K562 (cell line): ENCODE results near the gene PCSK2. TPM values are rescaled to one million over a fixed set of nuclear protein-coding genes. Genes with fewer than 3 reads are reported as not detected.

ENCODE experiments used
- ATAC-seq: fragments of 200-7000 bp; cut with Tn5 transposase; 3 replicates; pipeline ENCODE4 v1.9.1; 2020; ENCODE audit warnings: moderate library complexity
- BruUV-seq: library from RNA; stranded (reverse); fragments of 400-500 nt; replicated peaks from 2 replicates; lab custom pipeline; 2021; lab: Mats Ljungman, UMichigan
- CTCF ChIA-PET: fragments of 300-600 bp; formaldehyde crosslinking; extraction: SDS; loops from one replicate; lab custom pipeline; 2021; ENCODE audit warnings: low intra/inter-chr PET ratio; lab: Yijun Ruan, JAX
- POLR2A ChIA-PET: fragments of 300-600, 350-650 bp; sonication (Branson Sonifier 250); formaldehyde crosslinking; extraction: SDS; loops from one replicate; lab custom pipeline; 2021; ENCODE audit warnings: antibody characterized with exemption, inconsistent platforms; lab: Yijun Ruan, JAX
- DNase-seq, 4 experiments: peaks; one replicate each; pipeline versions ENCODE4 v3.0.0 to v3.0.0-alpha.2; 2011 to 2018; ENCODE audit warnings: low spot score in 3 of 4, mixed read lengths in 3 of 4; ENCODE audit errors: extremely low read depth in 1 of 4
- FAIRE-seq: peaks from 2 replicates; lab custom pipeline; 2011; peaks lifted over from hg19 to GRCh38; lab: Jason Lieb, UNC
- H2AFZ ChIP-seq: 2 replicates; pipeline ENCODE4 v1.6.0; 2011; ENCODE audit warnings: low read depth, low read length, control low read depth, inconsistent platforms
- H3K27ac ChIP-seq: fragments of 200-600 bp; 3 replicates; pipeline ENCODE4 v1.8.0; 2011; ENCODE audit warnings: low read depth, mild to moderate bottlenecking, control low read depth, inconsistent platforms, low read length, moderate library complexity, mixed read lengths; ENCODE audit errors: extremely low read depth
- H3K27me3 ChIP-seq, 2 experiments: fragments of 300-600 bp in 1 of 2; 2 replicates in 1 of 2; 3 replicates in 1 of 2; pipeline versions ENCODE4 v1.6.0 to v1.8.0; 2011; ENCODE audit warnings: inconsistent platforms in 2 of 2, low read length in 2 of 2, mild to moderate bottlenecking in 1 of 2, mixed read lengths in 1 of 2, moderate library complexity in 1 of 2; ENCODE audit not compliant: control insufficient read depth in 2 of 2, insufficient read depth in 2 of 2
- H3K36me3 ChIP-seq: fragments of 300-600 bp; 3 replicates; pipeline ENCODE4 v1.8.0; 2011; ENCODE audit warnings: mild to moderate bottlenecking, low read length, inconsistent platforms; ENCODE audit not compliant: control insufficient read depth, insufficient read depth
- H3K4me1 ChIP-seq, 2 experiments: fragments of 200-600 bp in 1 of 2; replicated peaks in 1 of 2; 2 replicates in 1 of 2; 3 replicates in 1 of 2; pipeline versions ENCODE4 v1.5.1 to v1.8.0; 2011; ENCODE audit warnings: inconsistent platforms in 2 of 2, low read length in 2 of 2, mild to moderate bottlenecking in 1 of 2, mixed read lengths in 1 of 2, moderate library complexity in 1 of 2; ENCODE audit not compliant: control insufficient read depth in 2 of 2, insufficient read depth in 2 of 2
- H3K4me2 ChIP-seq: 2 replicates; pipeline ENCODE4 v1.6.1; 2011; ENCODE audit warnings: low read length, control low read depth, inconsistent platforms, mixed read lengths; ENCODE audit not compliant: insufficient read depth
- H3K4me3 ChIP-seq: fragments of 200-600 bp; sonication (generic), shearing (Covaris generic); 2 replicates; pipeline ENCODE4 v1.5.1; 2016; ENCODE audit warnings: control low read depth, inconsistent platforms
- H3K79me2 ChIP-seq: fragments of 200-600 bp; 3 replicates; pipeline ENCODE4 v1.8.0; 2011; ENCODE audit warnings: low read length, inconsistent platforms; ENCODE audit not compliant: control insufficient read depth, insufficient read depth
- H3K9ac ChIP-seq, 2 experiments: 2 replicates each; pipeline versions ENCODE4 v1.6.0 to v1.6.1; 2011; ENCODE audit warnings: low read depth in 2 of 2, low read length in 2 of 2, control low read depth in 1 of 2, inconsistent platforms in 1 of 2, mild to moderate bottlenecking in 1 of 2, mixed read lengths in 1 of 2; ENCODE audit not compliant: insufficient read depth in 1 of 2
- H3K9me1 ChIP-seq: one replicate; pipeline ENCODE4 v1.6.0; 2011; ENCODE audit warnings: inconsistent platforms, mild to moderate bottlenecking, low read length, moderate library complexity; ENCODE audit not compliant: control insufficient read depth, insufficient read depth
- H3K9me3 ChIP-seq: replicated peaks from 2 replicates; pipeline ENCODE4 v1.5.1; 2011; ENCODE audit warnings: low read depth, low read length, inconsistent platforms; ENCODE audit not compliant: control insufficient read depth, insufficient read depth
- H4K20me1 ChIP-seq: replicated peaks from 2 replicates; pipeline ENCODE4 v1.6.1; 2011; ENCODE audit warnings: low read length, inconsistent platforms, mixed read lengths; ENCODE audit not compliant: control insufficient read depth, insufficient read depth
- EZH2 ChIP-seq: IDR thresholded peaks from 2 replicates; pipeline ENCODE4 v1.6.1; 2012; ENCODE audit warnings: low read depth, mild to moderate bottlenecking, inconsistent platforms, low read length, borderline replicate concordance
- IFI16 ChIP-seq: fragments of 250-450 bp; sonication (Bioruptor Pico); IDR thresholded peaks from 2 replicates; pipeline ENCODE4 v2.1.2; 2022; ENCODE audit warnings: mild to moderate bottlenecking, inconsistent platforms
- LEF1 ChIP-seq: fragments of 450-650 bp; IDR thresholded peaks from 2 replicates; pipeline ENCODE4 v1.6.1; 2016; ENCODE audit warnings: mild to moderate bottlenecking
- MEIS2 ChIP-seq: fragments of 450-650 bp; IDR thresholded peaks from 2 replicates; pipeline ENCODE4 v1.6.1; 2014; ENCODE audit warnings: mild to moderate bottlenecking; ENCODE audit not compliant: partially characterized antibody
- NR1H2 ChIP-seq: sonication (generic); formaldehyde crosslinking; IDR thresholded peaks from 2 replicates; pipeline ENCODE4 v1.4.0; 2020; ENCODE audit warnings: mild to moderate bottlenecking, missing genetic modification reagents
- NR2C2 ChIP-seq, 2 experiments: fragments of 200-800 bp in 1 of 2; sonication (Bioruptor generic) in 1 of 2; sonication (generic) in 1 of 2; formaldehyde crosslinking in 1 of 2; IDR thresholded peaks; 2 replicates each; pipeline versions ENCODE4 v1.6.1 to v1.8.0; 2016 to 2022; ENCODE audit warnings: mild to moderate bottlenecking in 1 of 2, missing compliant biosample characterization in 1 of 2, missing genetic modification characterization in 1 of 2, missing genetic modification reagents in 1 of 2
- SMARCA4 ChIP-seq: fragments of 450-650 bp; IDR thresholded peaks from 2 replicates; pipeline ENCODE4 v1.6.1; 2016
- SREBF2 ChIP-seq: sonication (generic); formaldehyde crosslinking; IDR thresholded peaks from 2 replicates; pipeline ENCODE4 v1.4.0; 2020; ENCODE audit warnings: mild to moderate bottlenecking, missing genetic modification reagents
- SUPT5H ChIP-seq: fragments of 450-650 bp; IDR thresholded peaks from 2 replicates; pipeline ENCODE4 v1.6.1; 2016
- TRIM28 ChIP-seq: fragments of 450-650 bp; IDR thresholded peaks from 2 replicates; pipeline ENCODE4 v1.6.1; 2017
- ZNF12 ChIP-seq: sonication (generic); formaldehyde crosslinking; IDR thresholded peaks from 2 replicates; pipeline ENCODE4 v1.4.0; 2020; ENCODE audit warnings: mild to moderate bottlenecking, missing genetic modification reagents
- ZNF212 ChIP-seq: fragments of 450-650 bp; formaldehyde crosslinking; IDR thresholded peaks from 2 replicates; pipeline ENCODE4 v1.4.0; 2020; ENCODE audit warnings: mild to moderate bottlenecking
- whole genome bisulfite sequencing: fragments of 100-300 bp; shearing (Covaris generic); methylation state at CpG from one replicate; pipeline ENCODE4 v1.1.6; 2016; ENCODE audit warnings: low coverage, mixed read lengths; ENCODE audit not compliant: insufficient coverage; ENCODE audit errors: missing lambda C conversion rate; 5-methylcytosine and 5-hydroxymethylcytosine counted together
- in situ Hi-C: fragments of 300-500 bp; cut with MboI; formaldehyde crosslinking; loops from 4 replicates; pipeline ENCODE4 v1.15.0; 2018; ENCODE audit warnings: inconsistent platforms, mixed read lengths
- intact Hi-C: fragments of 100-400 bp; cut with micrococcal nuclease; formaldehyde crosslinking; loops from 2 replicates; pipeline ENCODE4 v1.14.2; 2022
- polyA plus RNA-seq, 8 experiments: library from polyadenylated mRNA; depleted of rRNA in 4 of 8; stranded (reverse) in 5 of 8; unstranded in 3 of 8; fragments of >200 nt; fragmentation: Nextera tagmentation in 2 of 8; fragmentation: Illumina TruSeq in 1 of 8; extraction: Ambion mirVana in 2 of 8; extraction: Trizol in 1 of 8; gene quantifications; 2 replicates each; pipeline versions ENCODE4 v1.2.1 to v1.2.3, GENCODE V29; 2011 to 2014; ENCODE audit warnings: inconsistent platforms in 1 of 8, missing spikeins in 1 of 8
- total RNA-seq, 7 experiments: library from RNA; depleted of rRNA in 6 of 7; stranded (reverse); fragments of >200 nt in 6 of 7; fragmentation: Illumina TruSeq in 2 of 7; extraction: Trizol in 2 of 7; gene quantifications; 2 replicates each; pipeline versions ENCODE4 v1.2.1 to v1.2.3, GENCODE V29; 2011 to 2021; ENCODE audit warnings: low replicate concordance in 1 of 7
- TF ChIP-seq, protein P1 (sequence below): fragments of 250-450 bp; sonication (Bioruptor Pico); IDR thresholded peaks from 2 replicates; pipeline ENCODE4 v1.8.0; 2022; ENCODE audit warnings: moderate library complexity, mild to moderate bottlenecking, inconsistent platforms

The PCSK2 gene
- total and polyA plus RNA-seq, 9 of the 15 experiments (the other 6 are each of a cell fraction or from before 2014, with no cell fraction given) = 0.04 to 0.07 (median 0.05) TPM; not detected in 6

DNA sequence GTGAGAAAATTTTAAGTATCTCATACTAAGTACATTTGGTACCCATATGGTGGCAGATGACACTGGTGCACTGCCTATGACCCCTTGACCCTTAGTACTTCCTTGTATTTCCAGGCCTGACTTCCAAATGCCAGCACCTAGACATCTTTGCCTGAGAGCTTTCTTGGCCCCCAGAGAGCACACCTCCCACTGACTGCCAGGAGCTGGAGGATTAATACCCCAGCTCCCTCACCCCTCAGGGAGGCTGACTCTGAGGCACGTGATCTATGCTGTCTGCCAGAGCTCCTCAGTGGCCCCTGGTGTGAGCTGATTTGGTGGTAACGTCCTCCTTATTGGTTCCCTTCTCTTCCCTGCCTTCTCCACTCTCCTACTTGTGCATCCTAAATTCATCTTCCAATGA lies 266.3 kb downstream of the PCSK2 start:
- no peak for FAIRE-seq
- TF ChIP-seq SREBF2 (CRISPR knock-in tag) (no peak), LEF1 (no peak), ZNF212 (CRISPR knock-in tag) (no peak), ZNF12 (CRISPR knock-in tag) (no peak), MEIS2 (no peak), IFI16 (CRISPR knock-in tag) (no peak), NR2C2 (CRISPR knock-in tag; IDR thresholded peaks at IDR 0.05) (no peak), NR2C2 (tag; IDR thresholded peaks at IDR 0.05) (no peak), SMARCA4 (no peak), EZH2 (no peak), TRIM28 (no peak), NR1H2 (CRISPR knock-in tag) (no peak), SUPT5H (no peak)
- TF ChIP-seq, protein P1, sequence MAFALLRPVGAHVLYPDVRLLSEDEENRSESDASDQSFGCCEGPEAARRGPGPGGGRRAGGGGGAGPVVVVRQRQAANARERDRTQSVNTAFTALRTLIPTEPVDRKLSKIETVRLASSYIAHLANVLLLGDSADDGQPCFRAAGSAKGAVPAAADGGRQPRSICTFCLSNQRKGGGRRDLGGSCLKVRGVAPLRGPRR = no peak
- ATAC-seq = no peak
- CTCF ChIA-PET = no interaction called here
- POLR2A ChIA-PET = no interaction called here
- intact Hi-C loops (no loop called here), in situ Hi-C loops (no loop called here)
- no peak for DNase-seq
- H3K9me3 ChIP-seq = no peaks in the 10 kb centered on the region
- no peak overlapping the region for H3K27ac ChIP-seq
- peaks cover 5 to 66% of the 10 kb centered on the region in 2 experiments; a peak in 3 of 5 replicates for H3K27me3 ChIP-seq
- no peaks in the 10 kb centered on the region for H3K79me2 ChIP-seq
- H4K20me1 ChIP-seq = no peaks in the 10 kb centered on the region
- no peaks in the 10 kb centered on the region for H3K4me1 ChIP-seq
- H2AFZ ChIP-seq = no peak overlapping the region
- no TSS peak for BruUV-seq
- H3K9ac ChIP-seq = no peak overlapping the region
- 0% methylated on average over 2 of the region's 2 CpGs for WGBS
- H3K4me2 ChIP-seq = no peak overlapping the region
- H3K4me3 ChIP-seq = no peak overlapping the region
- H3K9me1 ChIP-seq = no peaks in the 10 kb centered on the region
- H3K36me3 ChIP-seq = no peaks in the 10 kb centered on the region
